Stimulated activated CD4-positive, alpha-beta T cell treated with anti-CD3 and anti-CD28 coated beads, Interleukin-4, amount 100 ng/mL, for 48 hours (primary cell): ENCODE data around the gene UBALD1.
"Not testable (repeated sequence)": the region's sequence is repeated elsewhere in the genome, so short reads cannot be mapped to it uniquely, and the experiment has no call there.

Experiments
- DNase-seq, 2 donors: peaks; one replicate each; pipeline ENCODE4 v3.0.0-alpha.2; 2020; ENCODE audit warnings: low read depth in 2 of 2

UBALD1 gene

DNA sequence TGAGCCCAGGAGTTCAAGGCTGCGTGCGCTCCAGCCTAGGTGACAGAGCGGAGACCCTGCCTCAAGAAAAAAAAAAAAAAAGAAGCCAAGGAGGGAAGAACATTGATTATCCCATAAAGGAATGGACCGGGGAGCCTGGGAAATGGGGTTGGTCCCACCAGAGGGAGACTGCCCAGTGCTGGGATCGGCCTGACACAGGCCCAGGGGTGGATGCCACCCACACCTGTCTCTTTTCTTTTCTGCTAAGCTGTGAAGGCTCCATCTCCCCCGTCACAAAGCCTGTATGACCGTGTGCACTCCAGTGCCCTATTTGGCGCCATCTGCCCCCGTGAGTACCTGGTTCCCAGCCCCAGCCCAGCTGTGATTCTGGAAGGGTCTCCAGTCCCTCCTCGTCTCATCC, 15.7 kb downstream of the UBALD1 start:
- no peak for DNase-seq

DNA sequence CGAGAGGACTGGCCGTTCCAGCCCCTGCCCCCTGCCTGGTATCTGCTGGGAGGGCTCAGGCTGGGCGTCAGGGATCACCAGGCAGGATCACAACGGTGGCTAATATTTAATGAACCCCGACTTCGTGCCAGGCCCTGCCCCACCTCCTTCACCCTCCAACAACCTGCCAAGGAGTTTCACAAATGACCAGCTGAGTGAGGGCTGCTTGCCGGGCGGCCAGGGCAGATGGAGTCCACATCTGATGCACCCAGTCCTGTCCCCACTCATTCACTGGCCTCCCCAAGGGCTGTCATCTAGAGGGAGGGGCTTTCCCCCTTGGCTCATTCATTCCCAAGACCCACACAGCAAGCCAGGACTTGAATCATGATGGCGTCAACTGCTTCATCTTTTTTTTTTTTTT, 17.5 kb downstream of the UBALD1 start:
- DNase-seq, result no peak

DNA sequence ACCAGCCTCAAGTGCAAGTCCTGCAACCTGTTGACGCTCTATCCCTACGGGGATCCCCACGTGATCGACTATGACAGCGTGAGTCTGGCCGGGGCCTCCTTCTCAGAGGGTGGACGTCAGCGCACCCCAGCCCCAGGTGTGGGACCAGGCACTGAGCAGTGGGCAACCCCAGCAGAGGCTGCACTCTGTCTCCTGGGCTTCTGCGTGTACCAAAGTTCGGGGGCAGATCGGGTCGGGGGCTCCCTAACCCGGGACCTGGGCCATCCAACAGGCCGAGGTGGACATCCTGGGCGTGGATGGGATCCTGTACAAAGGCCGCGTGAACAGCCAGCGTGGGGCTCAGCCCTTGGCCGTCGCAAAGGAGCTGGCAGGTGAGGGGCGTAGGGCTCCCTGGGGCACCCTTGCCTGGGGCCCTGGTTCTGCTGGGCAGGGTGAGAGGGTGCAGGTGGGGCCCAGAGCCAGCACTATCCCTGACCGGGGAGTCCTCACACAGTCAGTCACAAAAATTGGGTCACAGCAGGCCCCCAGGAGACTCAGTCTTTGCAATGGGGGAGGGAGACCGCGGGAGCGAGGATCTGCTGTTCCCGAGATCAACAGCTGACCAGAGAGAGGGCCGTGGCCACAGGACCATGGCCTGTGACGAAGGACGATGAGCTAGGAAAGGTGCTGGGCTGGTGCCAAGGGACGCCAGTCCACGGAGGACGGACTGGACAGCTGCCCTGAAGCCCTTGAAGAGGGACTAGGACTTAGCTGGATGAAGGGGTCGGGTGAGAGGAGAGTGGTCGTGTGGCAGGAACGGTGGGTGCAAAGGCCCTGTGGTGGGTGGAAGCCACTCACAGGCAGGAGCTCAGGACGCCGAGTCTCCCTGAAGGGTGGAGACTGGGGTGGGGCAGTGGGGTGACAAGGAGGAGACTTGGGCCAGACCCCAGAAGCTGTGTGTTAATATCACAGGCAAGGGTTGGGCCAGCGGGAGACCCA, 20.0 kb downstream of the UBALD1 start:
- no peak for DNase-seq

DNA sequence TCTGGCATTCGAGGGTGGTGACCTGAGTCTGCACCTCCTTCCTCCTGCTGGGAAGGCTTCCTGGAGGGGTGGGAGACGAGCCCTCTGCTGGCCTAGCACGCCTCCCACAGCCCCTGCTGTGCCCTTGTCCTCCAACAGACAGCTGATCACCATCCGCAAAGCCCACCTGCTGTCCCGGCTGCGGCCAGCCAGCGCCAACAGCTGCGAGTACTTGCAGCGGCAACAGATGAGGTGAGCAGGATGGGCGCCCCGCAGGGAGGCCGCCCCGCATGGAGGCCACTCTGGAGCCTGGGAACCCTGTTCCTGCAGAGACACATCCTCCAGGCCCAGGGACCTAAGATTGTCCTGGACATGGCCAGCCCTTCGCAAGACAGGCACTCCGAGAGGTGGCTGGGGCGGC, 21.6 kb downstream of the UBALD1 start:
- no peak for DNase-seq

DNA sequence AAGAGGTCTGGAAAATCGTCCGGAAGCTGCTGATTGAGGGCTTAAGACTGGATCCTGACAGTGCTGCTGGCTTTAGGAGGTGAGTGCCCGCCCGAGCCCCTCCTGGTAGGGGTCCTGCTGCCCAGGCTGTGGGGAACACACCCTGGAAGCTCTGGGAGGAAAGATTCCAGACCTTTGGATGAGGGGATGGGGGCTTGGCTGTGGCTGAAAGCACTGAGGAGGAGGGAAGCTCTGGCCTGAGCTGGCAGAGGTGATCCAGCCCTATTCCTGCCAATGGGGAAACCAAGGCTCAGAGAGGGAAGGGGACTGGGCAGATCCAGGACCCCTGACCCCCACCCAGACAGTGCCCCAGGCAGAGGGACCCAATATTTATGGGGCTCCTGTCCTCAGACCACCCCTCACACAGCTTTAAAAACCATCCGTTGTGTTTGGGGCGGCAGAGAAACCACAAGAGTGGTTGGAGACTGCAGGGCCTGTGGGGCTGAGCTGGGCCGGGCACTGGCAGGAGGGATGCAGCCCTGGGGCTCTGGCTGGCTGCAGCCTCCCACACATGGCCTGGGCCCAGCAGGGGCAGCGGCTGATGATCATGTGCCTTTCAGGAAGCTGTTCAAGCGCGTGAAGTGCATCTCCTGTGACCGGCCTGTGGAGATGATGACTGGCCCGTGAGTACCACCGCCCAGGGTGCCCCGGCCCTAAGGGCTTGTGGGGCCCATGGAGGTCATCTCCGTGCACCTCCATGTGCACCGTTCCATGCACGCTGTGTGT, 22.8 kb downstream of the UBALD1 start:
- no peak for DNase-seq

DNA sequence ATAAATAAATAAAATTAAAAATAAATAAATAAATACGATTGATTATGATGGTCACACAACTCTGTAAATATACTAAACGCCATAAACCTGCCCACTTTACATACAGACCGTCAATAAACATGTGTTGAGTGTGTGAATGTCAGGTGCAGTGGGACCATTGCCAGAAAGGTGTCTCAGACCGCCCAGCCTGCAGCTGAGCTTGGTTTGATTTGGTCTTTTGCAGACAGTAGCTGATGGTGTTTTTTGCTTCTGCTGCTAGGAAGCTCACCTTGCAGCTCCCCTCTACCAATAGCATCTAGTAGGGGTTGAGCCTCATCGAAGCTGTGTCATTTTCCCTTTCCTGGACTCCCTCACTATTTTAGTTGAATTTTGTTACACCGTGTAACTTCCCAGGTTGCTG, 23.5 kb downstream of the UBALD1 start:
- no peak for DNase-seq

DNA sequence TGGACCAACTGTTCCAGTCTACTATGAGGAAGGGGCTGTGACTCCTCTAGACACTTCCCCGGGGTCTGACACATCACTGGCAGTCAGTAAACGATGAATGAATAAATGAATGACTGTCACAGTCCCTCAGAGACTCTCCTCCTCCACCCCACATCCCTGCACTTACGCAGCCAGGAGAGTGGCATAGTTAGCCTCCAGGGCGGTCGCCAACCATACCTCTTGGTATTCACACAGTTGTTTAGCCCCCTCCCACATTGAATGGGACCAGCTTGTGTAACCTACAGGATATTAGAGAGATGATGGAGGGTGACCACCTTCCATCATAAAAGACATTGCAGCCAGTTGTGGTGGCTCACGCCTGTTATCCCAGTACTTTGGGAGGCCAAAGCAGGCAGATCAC, 25.7 kb downstream of the UBALD1 start:
- no peak for DNase-seq

DNA sequence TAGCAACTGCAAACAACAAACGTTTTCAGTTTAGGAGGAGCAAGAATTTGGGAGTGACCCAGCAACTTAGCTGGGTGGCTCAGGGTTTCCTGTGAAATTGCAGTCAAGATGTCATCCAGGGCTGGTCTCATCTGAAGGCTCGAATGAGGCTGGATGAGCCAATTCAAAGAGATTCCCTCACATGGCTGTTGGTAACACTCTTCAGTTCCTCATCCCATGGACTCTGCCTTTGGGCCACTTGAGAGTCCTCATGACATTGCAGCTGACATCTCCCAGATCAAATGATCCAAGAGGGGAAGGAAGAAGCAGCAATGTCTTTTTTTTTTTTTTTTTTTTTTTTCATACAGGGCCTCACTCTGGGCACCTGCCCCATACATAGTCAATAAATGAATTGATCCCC, 26.3 kb downstream of the UBALD1 start:
- DNase-seq, result no peak

DNA sequence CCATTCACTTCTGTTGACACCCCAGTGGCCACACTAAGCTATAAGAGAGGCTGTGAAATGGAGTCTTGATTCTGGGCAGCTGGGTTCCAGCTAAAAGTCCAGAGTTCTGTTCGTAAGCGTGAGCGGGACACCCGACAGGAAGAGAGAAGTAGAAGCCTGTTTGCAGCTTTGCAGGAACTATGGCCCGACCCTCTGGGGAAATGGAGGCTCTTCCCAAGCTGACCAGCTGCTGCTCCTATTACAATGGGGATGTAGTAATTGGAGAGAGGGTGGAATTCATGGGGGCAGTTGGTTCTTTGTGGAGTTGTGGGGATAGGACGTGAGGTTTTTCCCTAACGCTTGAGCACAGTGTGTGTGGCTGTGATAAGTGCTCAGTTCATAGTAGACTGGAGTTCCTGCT, 28.4 kb downstream of the UBALD1 start:
- DNase-seq, result no peak

DNA sequence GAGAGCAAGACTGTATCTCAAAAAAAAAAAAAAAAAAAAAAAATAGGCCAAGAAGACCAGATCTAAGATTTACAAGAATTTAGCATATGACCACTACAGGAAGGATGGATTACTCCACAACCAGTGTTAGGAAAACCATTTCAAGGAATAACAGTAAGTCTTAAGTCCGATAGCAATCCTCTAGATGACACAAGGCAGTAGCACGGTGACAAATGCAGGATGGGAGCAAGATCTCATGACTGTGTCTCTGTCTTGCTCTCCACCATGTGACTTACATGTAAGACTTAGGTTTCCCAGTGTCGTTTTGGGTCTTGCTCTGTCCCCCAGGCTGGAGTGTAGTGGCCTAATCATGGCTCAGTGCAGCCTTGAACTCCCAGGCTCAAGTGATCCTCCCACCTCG, 30.8 kb downstream of the UBALD1 start:
- no peak for DNase-seq

DNA sequence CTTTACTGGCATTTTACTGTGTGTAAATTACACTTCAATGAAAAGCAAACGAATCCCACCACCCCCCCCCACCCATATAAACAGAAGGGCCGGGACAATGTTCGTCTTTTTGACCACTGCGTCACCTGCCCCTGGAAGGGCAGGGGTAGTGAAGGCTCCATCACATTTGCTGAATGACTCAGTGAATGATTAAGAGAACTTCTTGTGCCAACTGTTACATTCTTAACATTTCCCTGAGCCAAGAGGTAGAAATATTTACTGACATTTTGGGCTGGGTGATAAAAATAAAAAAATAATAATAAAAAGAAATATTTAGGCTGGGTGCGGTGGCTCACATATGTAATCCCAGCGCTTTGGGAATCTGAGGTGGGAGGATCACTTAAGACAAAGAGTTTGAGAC, 34.4 kb downstream of the UBALD1 start:
- no peak for DNase-seq

DNA sequence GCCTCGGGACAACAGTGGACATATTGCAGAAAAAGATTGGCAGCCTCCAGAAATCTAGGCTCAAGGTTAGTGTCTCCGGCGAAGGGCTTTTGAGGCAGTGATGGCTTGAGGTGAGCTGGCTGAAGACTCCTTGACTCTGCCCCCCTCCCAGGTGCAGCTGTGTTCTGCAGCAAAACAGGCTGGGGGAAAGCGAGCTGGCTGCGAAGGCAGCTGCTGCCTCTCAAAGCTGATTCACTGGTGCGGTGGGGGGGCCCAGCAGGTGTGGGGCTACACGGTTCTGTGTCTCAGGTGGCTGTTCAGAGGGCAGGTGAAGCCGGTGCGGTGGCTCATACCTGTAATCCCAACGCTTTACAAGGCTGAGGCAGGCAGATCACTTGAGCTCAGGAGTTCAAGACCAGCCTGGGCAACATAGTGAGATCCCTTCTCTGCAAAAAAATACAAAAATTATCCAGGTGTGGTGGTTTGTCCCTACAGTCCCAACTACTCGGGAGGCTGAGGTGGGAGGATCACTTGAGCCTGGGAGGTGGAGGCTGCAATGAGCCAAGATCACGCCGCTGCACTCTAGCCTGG, 35.6 kb downstream of the UBALD1 start:
- DNase-seq, result no peak

DNA sequence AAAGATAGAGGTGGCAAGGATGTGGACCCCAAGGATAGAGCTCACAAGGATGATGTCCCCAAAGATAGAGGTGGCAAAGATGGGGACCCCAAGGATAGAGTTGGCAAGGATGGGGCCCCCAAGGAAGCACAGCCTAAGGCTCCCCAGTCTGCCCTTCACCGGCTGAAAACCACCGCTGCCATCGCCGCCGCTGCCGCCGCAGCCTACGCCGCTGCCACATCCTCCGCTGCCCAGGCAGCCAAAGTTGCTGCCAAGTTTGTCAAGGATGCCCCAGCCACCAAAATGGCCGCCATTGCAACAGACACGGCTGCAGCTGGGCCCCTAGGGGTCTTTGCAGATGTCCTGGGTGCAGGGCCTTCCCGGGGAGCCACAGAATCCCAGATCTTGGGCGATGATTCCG, 38.7 kb downstream of the UBALD1 start:
- DNase-seq, result no peak

DNA sequence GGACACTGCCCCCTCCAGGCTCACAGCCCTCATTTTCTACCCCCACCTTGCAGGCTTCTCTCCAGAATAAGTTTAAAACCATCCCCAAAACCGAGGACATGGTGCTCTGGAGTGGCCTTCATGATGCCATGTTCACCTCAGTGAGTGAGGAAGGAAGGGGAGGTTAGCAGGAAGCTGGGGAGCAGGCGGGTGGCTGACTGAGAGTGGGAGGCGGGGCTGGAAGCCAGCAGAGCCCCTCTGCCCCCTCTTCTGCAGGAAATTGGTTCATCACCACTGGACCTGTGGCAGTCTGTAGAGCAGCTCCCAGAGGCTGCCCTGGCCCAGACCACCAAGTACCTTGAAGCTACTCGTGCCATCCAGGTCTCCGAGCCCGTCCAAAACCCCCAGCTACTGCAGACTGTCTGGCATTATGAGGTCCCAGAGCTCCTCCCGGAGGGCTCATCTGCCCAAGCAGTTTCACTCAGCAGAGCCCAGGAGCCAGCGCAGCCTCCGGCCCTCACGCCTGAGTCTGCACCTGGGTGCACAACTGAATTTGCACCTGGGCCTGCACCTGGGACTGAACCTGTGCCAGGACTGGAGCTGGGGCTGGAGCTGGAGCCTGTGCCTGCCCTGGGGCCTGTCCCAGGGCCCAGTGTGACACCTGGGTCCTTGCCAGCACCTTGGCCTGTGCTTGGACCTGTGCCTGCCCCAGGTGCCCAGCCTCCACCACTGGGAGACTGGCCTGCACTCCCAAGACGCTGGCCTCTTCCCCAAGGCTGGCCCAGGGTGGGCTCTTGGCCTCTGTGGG, 39.6 kb downstream of the UBALD1 start:
- no peak for DNase-seq

DNA sequence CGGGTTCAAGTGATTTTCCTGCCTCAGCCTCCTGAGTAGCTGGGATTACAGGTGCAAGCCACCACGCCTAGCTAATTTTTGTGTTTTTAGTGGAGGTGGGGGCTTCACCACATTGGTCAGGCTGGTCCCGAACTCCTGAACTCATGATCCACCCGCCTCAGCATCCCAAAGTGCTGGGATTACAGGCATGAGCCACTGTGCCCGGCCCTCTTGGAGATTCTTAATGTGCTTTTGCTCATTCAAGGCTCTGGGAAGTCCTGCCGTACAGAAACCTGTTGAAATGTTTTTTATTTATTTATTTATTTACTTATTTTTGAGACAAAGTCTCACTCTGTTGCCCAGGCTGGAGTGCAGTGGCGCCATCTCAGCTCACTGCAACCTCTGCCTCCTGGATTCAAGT, 40.8 kb downstream of the UBALD1 start:
- not testable (repeated sequence) for DNase-seq

DNA sequence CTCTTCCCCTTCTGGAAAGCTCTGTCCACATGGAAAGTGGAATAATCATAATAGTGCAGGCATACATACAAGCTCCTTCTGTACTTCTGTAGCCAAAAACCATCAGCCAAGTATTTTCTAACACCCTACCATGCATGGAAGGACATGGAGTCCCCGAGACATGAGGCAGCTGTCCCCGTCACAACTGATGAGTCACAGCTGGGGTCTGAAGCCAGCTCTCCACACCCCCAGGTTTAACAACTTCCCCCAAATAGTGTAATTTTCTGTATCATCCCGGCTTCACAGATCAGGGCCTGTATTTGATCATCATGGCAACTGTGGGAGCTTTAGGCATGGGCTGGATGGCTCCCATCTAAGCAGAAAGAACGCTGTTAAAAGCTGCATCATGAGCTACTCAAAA, 42.0 kb downstream of the UBALD1 start:
- no peak for DNase-seq

DNA sequence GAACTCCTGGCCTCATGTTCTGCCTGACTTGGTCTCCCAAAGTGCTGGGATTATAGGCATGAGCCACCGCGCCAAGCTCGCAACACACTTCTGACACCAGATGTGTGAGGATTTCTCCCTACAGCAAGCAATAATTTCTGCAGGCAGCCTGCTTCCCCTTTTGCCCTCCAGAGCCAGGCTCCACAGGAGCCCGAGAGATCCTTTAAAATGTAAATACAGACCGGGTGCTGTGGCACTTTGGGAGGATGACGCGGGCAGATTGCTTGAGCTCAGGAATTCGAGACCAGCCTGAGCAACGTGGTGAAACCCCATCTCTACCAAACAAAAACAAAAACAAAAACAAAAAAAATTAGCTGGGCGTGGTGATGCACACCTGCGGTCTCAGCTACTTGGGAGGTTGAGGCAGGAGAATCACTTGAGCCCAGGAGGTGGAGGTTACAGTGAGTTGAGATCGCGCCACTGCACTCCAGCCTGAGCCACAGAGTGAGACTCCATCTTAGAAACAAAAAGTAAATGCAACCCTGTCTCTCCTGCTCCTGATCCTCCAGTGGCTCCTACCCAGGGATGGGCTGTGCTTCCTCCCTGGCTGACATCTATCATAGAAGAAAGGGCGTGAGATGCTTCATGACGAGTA, 43.9 kb downstream of the UBALD1 start:
- DNase-seq, result no peak

DNA sequence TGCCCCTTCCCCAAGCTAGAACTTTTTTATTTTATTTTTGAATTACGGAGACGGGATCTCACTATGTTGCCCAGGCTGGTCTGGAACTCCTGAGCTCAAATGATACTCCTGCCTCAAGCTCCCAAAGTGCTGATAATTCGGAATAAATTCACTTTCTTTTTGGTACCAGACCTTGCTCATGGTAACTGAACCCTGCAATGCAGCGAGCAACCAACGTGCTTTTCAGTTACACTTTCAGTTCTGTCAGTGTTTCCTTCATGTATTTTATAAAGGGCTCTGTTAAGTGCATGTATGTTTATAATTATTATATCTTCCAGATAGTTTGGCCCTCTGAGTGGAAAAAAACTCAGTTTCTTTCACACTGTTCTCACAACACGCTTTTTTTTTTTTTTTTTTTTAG, 44.6 kb downstream of the UBALD1 start:
- DNase-seq, result no peak

DNA sequence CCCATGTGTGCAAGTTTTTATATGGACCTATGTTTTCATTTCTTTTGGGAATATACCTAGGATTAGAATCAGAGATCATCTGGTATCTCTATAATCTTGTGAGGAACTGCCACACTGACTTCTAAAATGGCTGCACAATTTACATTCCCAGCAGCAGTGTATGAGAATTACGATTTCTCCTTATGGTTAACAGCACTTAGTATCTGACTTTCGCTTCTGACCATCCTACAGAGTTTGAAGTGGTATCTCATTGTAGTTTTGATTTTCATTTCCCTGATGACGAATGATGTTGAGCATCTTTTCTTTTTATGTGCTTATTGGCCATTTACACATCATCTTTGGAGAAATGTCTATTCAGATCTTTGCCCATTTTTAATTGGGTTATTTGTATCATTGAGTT, 48.5 kb downstream of the UBALD1 start:
- no peak for DNase-seq

DNA sequence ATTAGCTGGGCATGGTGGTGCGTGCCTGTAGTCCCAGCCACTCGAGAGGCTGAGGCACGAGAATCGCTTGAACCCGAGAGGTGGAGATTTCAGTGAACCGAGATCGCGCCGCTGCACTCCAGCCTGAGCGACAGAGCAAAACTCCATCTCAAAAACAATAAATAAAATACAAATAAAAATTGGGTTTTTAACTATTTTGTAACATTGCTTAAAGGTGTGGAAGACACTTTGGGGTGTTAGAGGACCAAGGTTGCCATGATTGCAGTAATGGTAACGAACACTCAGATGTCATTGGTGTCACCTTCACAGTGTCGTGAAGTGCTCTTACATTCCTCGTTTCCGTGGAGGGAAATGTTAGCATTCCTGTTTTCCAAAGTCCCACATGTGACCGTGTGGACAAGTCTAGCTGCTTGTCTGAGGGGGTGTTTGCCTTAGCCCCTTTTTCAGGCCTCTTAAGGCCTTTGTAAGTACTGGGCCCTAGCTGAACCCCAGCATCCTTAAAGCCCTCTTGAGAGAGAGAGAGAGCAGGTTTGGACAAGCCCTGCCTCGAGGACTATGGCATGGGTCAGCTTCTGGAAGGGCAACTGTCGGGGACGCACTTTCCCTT, 49.9 kb downstream of the UBALD1 start:
- no peak for DNase-seq

DNA sequence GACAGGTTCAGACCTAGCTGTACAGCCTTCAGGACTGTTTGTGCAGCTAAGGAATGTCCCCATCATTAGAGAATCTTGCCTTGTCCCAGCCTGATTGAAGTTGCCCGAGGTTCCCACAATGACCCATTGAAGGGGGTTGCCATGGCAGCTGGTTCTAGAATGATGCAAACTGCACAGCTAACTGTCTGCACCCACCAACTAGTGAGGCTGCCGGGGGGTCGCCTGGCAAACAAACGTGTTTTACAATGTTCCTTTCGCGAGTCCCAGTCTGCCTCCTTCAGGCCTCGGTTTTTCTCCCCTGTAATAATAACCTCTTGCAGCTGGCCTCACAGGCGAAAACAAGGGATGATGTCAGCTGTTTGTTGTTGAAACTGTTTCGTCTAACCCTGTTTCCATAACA, 53.1 kb downstream of the UBALD1 start:
- no peak for DNase-seq
